HCT116 (cell line): ENCODE results near the gene PITPNC1.
A peak's percentile ranks its signal among the peaks of the same experiment; 100 is the strongest.

Source experiments
- CTCF ChIP-seq, 3 experiments: fragments of 200-600 bp in 1 of 3; sonication (generic) in 1 of 3; IDR thresholded peaks in 2 of 3; conservative IDR thresholded peaks in 1 of 3; 2 replicates each; pipeline ENCODE4 v1.5.1; 2012 to 2017; ENCODE audit warnings: low read depth in 2 of 3, low read length in 2 of 3, antibody characterized with exemption in 1 of 3, borderline replicate concordance in 1 of 3, control low read depth in 1 of 3, mild to moderate bottlenecking in 1 of 3, mixed read lengths in 1 of 3, mixed run types in 1 of 3, moderate library complexity in 1 of 3; ENCODE audit not compliant: insufficient read depth in 1 of 3
- EZH2 ChIP-seq: fragments of 200-600 bp; sonication (generic); IDR thresholded peaks from 2 replicates; pipeline ENCODE4 v1.6.1; 2017; ENCODE audit warnings: antibody characterized with exemption, mixed run types
- FOSL1 ChIP-seq: IDR thresholded peaks from 2 replicates; pipeline ENCODE4 v1.6.1; 2012; ENCODE audit warnings: low read depth
- JUND ChIP-seq: IDR thresholded peaks from 2 replicates; pipeline ENCODE4 v1.6.1; 2012
- MAX ChIP-seq: IDR thresholded peaks from 2 replicates; pipeline ENCODE4 v1.6.1; 2012
- POLR2A ChIP-seq: IDR thresholded peaks from 2 replicates; pipeline ENCODE4 v1.7.0; 2011; ENCODE audit warnings: borderline replicate concordance; ENCODE audit not compliant: insufficient read depth, insufficient read length; ENCODE audit errors: extremely low read depth
- POLR2AphosphoS5 ChIP-seq: IDR thresholded peaks from 2 replicates; pipeline ENCODE4 v1.6.1; 2011; ENCODE audit warnings: mild to moderate bottlenecking, low read depth, low read length, moderate library complexity
- RAD21 ChIP-seq: IDR thresholded peaks from 2 replicates; pipeline ENCODE4 v1.6.1; 2012; ENCODE audit warnings: low read depth, mild to moderate bottlenecking
- SIN3A ChIP-seq: IDR thresholded peaks from 2 replicates; pipeline ENCODE4 v1.6.1; 2012; ENCODE audit warnings: low read depth

GRCh38 chr17:67663457-67663856 lies 286.4 kb downstream of the PITPNC1 start:
- peak in 2 of 3 experiments; percentile 8 to 40; a peak in 3 of 6 replicates for TF ChIP-seq CTCF (IDR thresholded peaks at IDR 0.05 in 2 of 3, conservative IDR thresholded peaks at IDR 0.05 in 1 of 3; ENCODE audit: borderline replicate concordance in 1 of 3, insufficient read depth in 1 of 3, low read depth in 2 of 3, low read length in 2 of 3)
- TF ChIP-seq EZH2 = no peak
- TF ChIP-seq POLR2A = no peak
- TF ChIP-seq MAX = no peak
- TF ChIP-seq JUND = no peak
- TF ChIP-seq RAD21 = peak; percentile 36
- TF ChIP-seq FOSL1 = no peak
- TF ChIP-seq POLR2AphosphoS5 = no peak
- no peak for TF ChIP-seq SIN3A
